GM19395 (cell line): Measurements from ENCODE around the gene GSX2.
"Not testable (repeated sequence)": the region's sequence is repeated elsewhere in the genome, so short reads cannot be mapped to it uniquely, and the experiment has no call there.

Experiments used
- ATAC-seq: cut with Tn5 transposase; IDR thresholded peaks from one replicate; pipeline ENCODE4 v1.9.1; 2021; ENCODE audit warnings: mild to moderate bottlenecking, moderate library complexity; ENCODE audit not compliant: unreplicated experiment

GSX2 gene

GRCh38 chr4:54099748-54100574 lies at the start of gene GSX2:
Gene GSX2, plus strand, starts transcription at chr4:54100163. Its CDS starts 182 bp downstream, at chr4:54100345.
- no peak for ATAC-seq

GRCh38 chr4:54050214-54050904 lies 49.6 kb upstream of the GSX2 start:
- ATAC-seq: no peak

GRCh38 chr4:54053322-54053721 lies 46.6 kb upstream of the GSX2 start:
- ATAC-seq: not testable (repeated sequence)

- ATAC-seq: no peak
Observed at GRCh38 chr4:54054501-54054900, 45.5 kb upstream of the GSX2 start.

- no peak for ATAC-seq
Observed at GRCh38 chr4:54055494-54055893, 44.5 kb upstream of the GSX2 start.

GRCh38 chr4:54056360-54056759 lies 43.6 kb upstream of the GSX2 start:
- no peak for ATAC-seq

GRCh38 chr4:54058171-54058570 lies 41.8 kb upstream of the GSX2 start:
- peak; percentile 54 for ATAC-seq

- no peak for ATAC-seq
Observed at GRCh38 chr4:54060116-54060515, 39.8 kb upstream of the GSX2 start.

- ATAC-seq: no peak
Observed at GRCh38 chr4:54061067-54061466, 38.9 kb upstream of the GSX2 start.

- no peak for ATAC-seq
Observed at GRCh38 chr4:54061873-54062272, 38.1 kb upstream of the GSX2 start.

- ATAC-seq: no peak
Observed at GRCh38 chr4:54062392-54062791, 37.6 kb upstream of the GSX2 start.

GRCh38 chr4:54063229-54063628 lies 36.7 kb upstream of the GSX2 start:
- no peak for ATAC-seq

- ATAC-seq: peak; percentile 39
Observed at GRCh38 chr4:54063737-54064316, 36.1 kb upstream of the GSX2 start.

GRCh38 chr4:54064317-54065111 lies 35.4 kb upstream of the GSX2 start, which contains the start of gene CHIC2:
Gene CHIC2, minus strand, starts transcription at chr4:54064605. Its CDS starts 305 bp downstream, at chr4:54064300.
- peak; percentile 95 for ATAC-seq

- ATAC-seq: no peak
Observed at GRCh38 chr4:54065282-54066087, 34.5 kb upstream of the GSX2 start.

- no peak for ATAC-seq
Observed at GRCh38 chr4:54066088-54066415, 33.9 kb upstream of the GSX2 start.

- ATAC-seq: no peak
Observed at GRCh38 chr4:54066718-54067129, 33.2 kb upstream of the GSX2 start.

- no peak for ATAC-seq
Observed at GRCh38 chr4:54067166-54067565, 32.8 kb upstream of the GSX2 start.

- ATAC-seq: no peak
Observed at GRCh38 chr4:54073271-54073880, 26.6 kb upstream of the GSX2 start.

GRCh38 chr4:54074381-54074780 lies 25.6 kb upstream of the GSX2 start:
- no peak for ATAC-seq
